ENCODE data around the gene TMEM231.

TMEM231 gene

DNA sequence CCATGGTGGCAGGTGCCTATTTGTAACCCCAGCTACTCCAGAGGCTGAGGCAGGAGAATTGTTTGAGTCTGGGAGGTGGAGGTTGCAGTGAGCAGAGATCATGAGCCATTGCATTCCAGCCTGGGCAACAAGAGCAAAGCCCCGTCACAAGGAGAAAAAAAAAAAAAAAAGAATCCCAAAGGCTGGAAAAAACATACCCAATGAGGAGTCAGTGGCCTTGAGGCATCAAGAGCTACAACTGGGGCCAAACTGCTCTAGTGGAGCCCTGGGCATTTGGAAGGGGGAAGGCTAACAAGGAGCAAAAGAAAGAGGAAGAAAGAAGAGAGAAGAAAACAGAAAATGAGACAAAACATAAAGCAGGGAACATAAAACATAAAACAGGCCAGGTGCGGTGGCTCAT lies 67.7 kb downstream of the TMEM231 start:
- DNase-seq (ENCODE audit: low spot score): no peak

Measured in cerebellar cortex (tissue), 1 donor.